Naive B cell (primary cell): ENCODE data around the gene PLPPR3. TPM values are rescaled to one million over a fixed set of nuclear protein-coding genes. Genes with fewer than 3 reads are reported as not detected.

Experiments
- ATAC-seq, 2 donors: fragments of 150-1000 bp; cut with Tn5 transposase; 2 replicates each; pipeline ENCODE4 v1.10.0; 2021; ENCODE audit warnings: low read depth in 2 of 2, mild to moderate bottlenecking in 2 of 2, moderate library complexity in 2 of 2
- DNase-seq: peaks from one replicate; pipeline ENCODE4 v3.0.0; 2022
- H3K27ac Mint-ChIP-seq, 6 donors: one replicate each; pipeline ENCODE4 v1.8.0; 2020 to 2022; ENCODE audit warnings: mild to moderate bottlenecking in 6 of 6, mixed read lengths in 6 of 6, moderate library complexity in 5 of 6, inconsistent platforms in 2 of 6
- H3K27me3 Mint-ChIP-seq, 3 donors: one replicate each; pipeline ENCODE4 v1.8.0; 2021 to 2022; ENCODE audit warnings: mixed read lengths in 3 of 3, mild to moderate bottlenecking in 1 of 3
- H3K36me3 Mint-ChIP-seq, 2 donors: one replicate each; pipeline ENCODE4 v1.8.0; 2020 to 2022; ENCODE audit warnings: mixed read lengths in 2 of 2, inconsistent platforms in 1 of 2, mild to moderate bottlenecking in 1 of 2
- H3K4me1 Mint-ChIP-seq, 3 donors: one replicate each; pipeline ENCODE4 v1.8.0; 2020 to 2022; ENCODE audit warnings: mixed read lengths in 3 of 3, inconsistent platforms in 1 of 3, mild to moderate bottlenecking in 1 of 3, moderate library complexity in 1 of 3
- H3K4me3 Mint-ChIP-seq, 8 donors: one replicate each; pipeline ENCODE4 v1.8.0; 2020 to 2022; ENCODE audit warnings: mild to moderate bottlenecking in 8 of 8, mixed read lengths in 8 of 8, moderate library complexity in 8 of 8, inconsistent platforms in 2 of 8
- H3K9me3 Mint-ChIP-seq, 7 donors: one replicate each; pipeline ENCODE4 v1.8.0; 2020 to 2022; ENCODE audit warnings: mixed read lengths in 7 of 7, mild to moderate bottlenecking in 5 of 7, inconsistent platforms in 2 of 7, moderate library complexity in 1 of 7
- polyA plus RNA-seq, 6 donors: library from polyadenylated mRNA; unstranded; fragments of 300-500 nt; fragmentation: Illumina TruSeq; gene quantifications; one replicate each; pipeline ENCODE4 v1.2.3, GENCODE V29; 2021; ENCODE audit warnings: low read depth in 6 of 6

PLPPR3 gene
- polyA plus RNA-seq, 6 donors from 2014 or later, result not detected

DNA sequence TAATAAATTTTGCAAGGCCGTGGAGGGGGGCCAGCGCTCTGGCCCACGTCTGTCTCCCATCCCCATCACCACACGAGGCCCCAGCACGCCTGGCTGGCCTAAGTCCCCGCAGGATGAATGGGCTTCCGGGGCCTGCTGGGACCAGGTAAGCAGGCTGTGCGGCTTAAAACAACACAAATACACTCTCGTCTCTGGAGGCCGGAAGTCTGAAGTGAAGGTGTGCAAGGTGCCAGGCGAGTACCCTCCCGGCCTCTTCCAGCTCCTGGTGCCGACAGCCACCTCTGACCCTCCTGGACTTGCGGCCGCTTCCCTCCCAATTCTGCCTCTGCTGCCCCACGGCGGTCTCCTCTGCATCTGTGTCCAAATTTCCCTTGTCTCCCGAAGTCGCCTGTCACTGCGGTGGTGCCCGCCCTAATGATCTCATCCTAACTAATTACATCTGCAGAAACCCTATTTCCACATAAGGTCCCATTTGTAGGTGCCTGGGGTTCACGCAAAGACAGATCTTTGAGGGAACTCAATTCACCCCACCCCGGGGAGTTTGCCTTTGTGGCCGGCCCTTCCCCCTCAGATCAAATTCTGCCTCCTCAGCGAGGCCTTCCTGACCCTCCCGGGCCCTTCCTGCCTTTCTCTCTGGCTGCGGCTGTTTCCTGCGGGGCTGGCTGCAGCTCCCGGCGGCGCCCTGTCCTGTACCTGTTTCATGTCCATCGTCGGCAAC, 32.6 kb downstream of the PLPPR3 start:
- no peak overlapping the region for H3K4me3 Mint-ChIP-seq
- no peak overlapping the region for H3K27ac Mint-ChIP-seq

DNA sequence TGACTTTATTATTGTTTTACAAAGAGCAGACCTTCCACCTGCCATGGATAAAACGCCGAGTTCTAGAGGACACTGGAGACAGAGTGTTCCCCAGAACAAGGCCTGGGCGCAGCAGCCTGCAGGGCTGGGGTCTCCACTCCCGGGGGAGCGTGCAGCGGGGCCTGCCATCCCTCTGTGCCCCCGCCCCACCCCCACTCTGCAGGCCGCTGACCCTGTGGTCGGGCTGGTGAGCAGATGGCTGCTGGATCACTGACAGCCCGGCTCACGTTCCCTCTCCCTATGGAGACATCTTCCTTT, 33.1 kb downstream of the PLPPR3 start:
- no peak overlapping the region for H3K27ac Mint-ChIP-seq
- H3K27me3 Mint-ChIP-seq, result peaks cover 0 to 28% (median 13%) of the 10 kb centered on the region in 3 donors
- DNase-seq (no peak), ATAC-seq (no peak)
- H3K9me3 Mint-ChIP-seq, result no peaks in the 10 kb centered on the region
- H3K4me1 Mint-ChIP-seq, result no peaks in the 10 kb centered on the region
- H3K4me3 Mint-ChIP-seq, result no peak overlapping the region
- H3K36me3 Mint-ChIP-seq, result no peaks in the 10 kb centered on the region

More for the DNA sequence above, 32.6 kb downstream of the PLPPR3 start:
- ATAC-seq (no peak), DNase-seq (no peak)
- no peaks in the 10 kb centered on the region for H3K36me3 Mint-ChIP-seq
- no peaks in the 10 kb centered on the region for H3K4me1 Mint-ChIP-seq
- no peaks in the 10 kb centered on the region for H3K9me3 Mint-ChIP-seq
- H3K27me3 Mint-ChIP-seq, result peaks cover 0 to 28% (median 13%) of the 10 kb centered on the region in 3 donors

DNA sequence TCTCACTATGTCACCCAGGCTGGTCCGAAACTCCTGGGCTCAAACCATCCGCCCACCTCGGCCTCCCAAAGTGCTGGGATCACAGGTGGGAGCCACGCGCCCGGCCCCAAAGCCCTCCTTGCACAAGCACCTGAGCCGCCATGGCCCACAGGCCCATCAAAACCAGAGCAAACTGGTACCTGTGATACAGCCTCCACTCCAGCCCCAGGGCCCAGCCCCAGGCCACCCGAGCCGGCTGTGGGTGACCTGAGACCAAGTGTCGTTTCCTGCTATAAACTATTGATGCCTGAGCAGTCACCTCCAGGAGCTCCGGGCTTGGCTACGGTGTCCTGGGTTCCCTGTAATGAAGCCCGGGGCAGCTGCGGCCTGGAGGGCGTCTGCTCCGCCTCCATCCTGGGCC, 34.2 kb downstream of the PLPPR3 start:
- H3K9me3 Mint-ChIP-seq, result no peaks in the 10 kb centered on the region
- H3K36me3 Mint-ChIP-seq, result no peaks in the 10 kb centered on the region
- H3K4me1 Mint-ChIP-seq, result no peaks in the 10 kb centered on the region
- no peak overlapping the region for H3K27ac Mint-ChIP-seq
- no peak for ATAC-seq
- no peak overlapping the region for H3K4me3 Mint-ChIP-seq
- no peak for DNase-seq
- peaks cover 0 to 28% (median 13%) of the 10 kb centered on the region in 3 donors for H3K27me3 Mint-ChIP-seq

DNA sequence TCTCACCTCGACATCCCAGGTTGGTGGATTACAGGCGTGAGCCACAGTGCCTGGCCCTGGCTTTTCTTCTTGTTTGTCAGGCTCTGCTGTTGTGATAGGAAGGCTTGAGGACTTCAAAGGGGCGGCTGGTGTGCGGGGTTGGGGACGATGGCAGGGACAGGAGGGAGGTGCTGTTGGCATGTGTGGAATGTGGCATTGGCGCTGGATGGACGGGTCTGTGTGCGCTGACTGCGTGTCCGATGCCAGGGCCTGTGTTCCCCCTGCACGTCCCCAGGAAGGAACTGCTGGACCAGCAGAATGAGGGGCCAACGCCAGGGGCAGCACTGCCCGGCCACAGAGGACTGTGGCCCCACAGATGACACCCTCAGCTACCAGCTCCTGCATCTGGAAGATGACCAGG, 37.2 kb downstream of the PLPPR3 start:
- Mint-ChIP-seq H3K27ac (peak overlapping the region in 1 of 6 donors; percentile 13), H3K9me3 (peaks cover 0 to 2% (median 0%) of the 10 kb centered on the region in 7 donors), H3K36me3 (no peaks in the 10 kb centered on the region), H3K4me3 (no peak overlapping the region), H3K4me1 (no peaks in the 10 kb centered on the region), H3K27me3 (peaks cover 0 to 26% (median 8%) of the 10 kb centered on the region in 3 donors)
- DNase-seq (no peak), ATAC-seq (no peak)

DNA sequence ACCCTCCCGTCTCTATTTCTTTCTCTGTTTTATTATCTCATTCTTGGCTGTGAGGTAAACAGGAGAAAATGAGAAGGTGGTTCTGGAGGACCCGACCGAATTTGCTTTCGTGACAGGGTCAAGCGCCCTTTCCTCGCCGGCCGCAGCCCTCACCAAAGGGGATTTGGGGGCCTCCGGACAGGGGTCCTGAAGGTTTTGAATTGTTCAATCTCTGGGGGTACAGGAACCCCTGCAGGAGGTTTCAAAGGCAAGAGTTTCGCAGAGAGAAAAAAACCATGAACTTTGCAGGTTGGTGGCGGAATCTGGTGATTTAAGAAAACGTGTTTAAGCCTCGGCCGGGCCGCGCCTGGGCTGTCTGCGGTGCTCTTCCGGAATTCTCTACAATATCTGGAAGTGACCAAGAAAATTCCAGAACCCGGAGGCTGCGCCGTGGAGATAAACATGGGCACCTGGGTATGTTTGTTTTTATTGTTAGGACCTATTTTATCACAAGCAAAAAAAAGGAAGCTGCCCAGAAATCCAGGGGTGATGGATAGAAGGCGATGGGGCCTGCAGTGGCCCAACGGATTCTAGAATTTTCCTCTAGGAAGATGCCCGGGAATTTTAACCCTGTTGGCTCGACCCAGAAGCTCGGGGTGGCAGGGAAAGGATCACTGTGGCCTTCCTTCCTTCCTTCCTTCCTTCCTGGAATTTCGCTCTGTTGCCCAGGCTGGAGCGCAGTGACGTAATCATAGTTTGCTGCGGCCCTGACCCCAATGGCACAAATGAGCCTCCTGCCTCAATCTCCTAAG, 38.7 kb downstream of the PLPPR3 start:
- peaks cover 0 to 2% (median 0%) of the 10 kb centered on the region in 7 donors for H3K9me3 Mint-ChIP-seq
- H3K36me3 Mint-ChIP-seq, result no peaks in the 10 kb centered on the region
- DNase-seq, result no peak

DNA sequence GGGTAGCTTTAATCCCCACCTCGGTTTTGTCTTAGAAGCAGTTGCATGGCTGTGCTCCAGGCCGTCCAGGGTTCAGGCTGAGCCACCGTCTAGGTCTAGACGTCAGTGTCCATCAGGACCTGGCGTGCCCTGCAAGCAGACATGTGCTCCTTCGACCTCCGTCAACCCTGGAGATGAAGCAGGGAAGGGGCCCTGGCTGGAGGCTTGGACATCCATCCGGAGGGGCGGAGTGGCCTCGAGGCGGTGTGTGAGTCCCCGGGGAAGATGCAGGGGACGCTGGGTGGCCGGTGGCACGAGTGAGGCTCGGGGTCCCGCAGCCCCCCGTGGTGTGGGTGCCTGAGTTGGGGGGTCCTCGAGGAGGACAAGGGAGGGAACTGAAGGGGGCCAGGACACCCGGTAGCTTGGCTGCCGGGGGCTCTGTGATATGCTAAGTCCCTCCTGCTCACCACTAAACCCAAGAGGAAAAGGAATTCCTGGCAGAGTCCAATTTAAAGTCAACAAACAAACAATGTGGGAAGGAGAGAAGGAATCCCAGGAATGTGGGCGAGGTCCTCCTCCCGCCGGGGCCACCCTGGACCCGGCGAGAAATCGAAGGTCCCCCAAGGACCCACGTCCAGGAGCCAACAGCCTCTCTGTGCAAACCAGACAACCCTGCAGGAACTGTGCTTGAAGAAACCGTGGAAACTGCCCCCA, 39.4 kb downstream of the PLPPR3 start:
- no peaks in the 10 kb centered on the region for H3K4me1 Mint-ChIP-seq
- no peak for ATAC-seq

More for the DNA sequence above, 38.7 kb downstream of the PLPPR3 start:
- peaks cover 0 to 21% (median 0%) of the 10 kb centered on the region in 3 donors for H3K27me3 Mint-ChIP-seq
- peak overlapping the region in 1 of 8 donors; percentile 10 for H3K4me3 Mint-ChIP-seq
- ATAC-seq, result no peak
- no peak overlapping the region for H3K27ac Mint-ChIP-seq
- H3K4me1 Mint-ChIP-seq, result no peaks in the 10 kb centered on the region

DNA sequence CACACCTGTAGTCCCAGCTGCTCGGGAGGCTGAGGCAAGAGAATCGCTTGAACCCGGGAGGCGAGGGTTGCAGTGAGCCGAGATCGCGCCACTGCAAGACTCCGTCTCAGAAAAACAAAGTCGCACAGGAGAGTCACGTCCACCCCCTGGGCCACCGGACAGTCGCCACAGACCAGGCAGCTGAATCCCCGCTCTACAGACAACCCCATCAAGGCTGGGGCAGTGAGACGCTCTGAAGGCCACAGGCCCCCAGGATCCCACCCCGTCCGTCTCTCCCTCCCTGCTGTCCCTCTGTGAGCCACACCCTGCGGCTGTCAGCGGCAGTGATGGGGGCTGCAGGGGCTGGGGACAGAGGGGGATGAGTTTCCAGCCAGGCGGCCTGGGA, 40.0 kb downstream of the PLPPR3 start:
- Mint-ChIP-seq H3K4me1 (no peaks in the 10 kb centered on the region), H3K9me3 (peaks cover 0 to 2% (median 0%) of the 10 kb centered on the region in 7 donors), H3K27me3 (peaks cover 0 to 17% (median 0%) of the 10 kb centered on the region in 3 donors), H3K4me3 (no peak overlapping the region), H3K36me3 (no peaks in the 10 kb centered on the region), H3K27ac (no peak overlapping the region)
- DNase-seq, result no peak
- ATAC-seq, result no peak

More for the DNA sequence above, 39.4 kb downstream of the PLPPR3 start:
- H3K4me3 Mint-ChIP-seq, result peak overlapping the region in 1 of 8 donors; percentile 10
- no peaks in the 10 kb centered on the region for H3K36me3 Mint-ChIP-seq
- H3K9me3 Mint-ChIP-seq, result peaks cover 0 to 2% (median 0%) of the 10 kb centered on the region in 7 donors
- H3K27me3 Mint-ChIP-seq, result peaks cover 0 to 17% (median 0%) of the 10 kb centered on the region in 3 donors
- H3K27ac Mint-ChIP-seq, result no peak overlapping the region
- no peak for DNase-seq

DNA sequence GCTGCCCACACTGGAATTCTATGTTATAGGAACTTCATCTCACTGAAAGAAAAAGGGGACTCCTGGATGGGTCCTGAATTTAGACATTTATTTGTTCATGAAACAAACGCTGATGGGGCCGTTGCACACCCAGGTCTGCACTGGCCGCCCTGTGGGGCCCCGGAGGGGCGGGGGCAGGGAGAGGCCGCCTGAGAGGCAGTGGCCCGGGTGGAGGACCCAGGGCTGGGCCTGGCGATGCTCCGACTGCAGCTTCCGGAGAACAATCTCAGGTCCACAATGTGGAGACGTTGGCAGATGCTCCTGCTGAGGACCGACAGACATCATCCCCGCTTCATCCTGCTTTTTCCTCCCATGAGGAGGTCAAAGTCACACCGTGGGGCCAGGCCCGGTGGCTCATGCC, 40.8 kb downstream of the PLPPR3 start:
- DNase-seq (no peak), ATAC-seq (no peak)
- Mint-ChIP-seq H3K9me3 (peaks cover 0 to 2% (median 0%) of the 10 kb centered on the region in 7 donors), H3K4me3 (no peak overlapping the region), H3K27ac (no peak overlapping the region), H3K4me1 (no peaks in the 10 kb centered on the region), H3K36me3 (no peaks in the 10 kb centered on the region), H3K27me3 (peaks cover 0 to 17% (median 0%) of the 10 kb centered on the region in 3 donors)

DNA sequence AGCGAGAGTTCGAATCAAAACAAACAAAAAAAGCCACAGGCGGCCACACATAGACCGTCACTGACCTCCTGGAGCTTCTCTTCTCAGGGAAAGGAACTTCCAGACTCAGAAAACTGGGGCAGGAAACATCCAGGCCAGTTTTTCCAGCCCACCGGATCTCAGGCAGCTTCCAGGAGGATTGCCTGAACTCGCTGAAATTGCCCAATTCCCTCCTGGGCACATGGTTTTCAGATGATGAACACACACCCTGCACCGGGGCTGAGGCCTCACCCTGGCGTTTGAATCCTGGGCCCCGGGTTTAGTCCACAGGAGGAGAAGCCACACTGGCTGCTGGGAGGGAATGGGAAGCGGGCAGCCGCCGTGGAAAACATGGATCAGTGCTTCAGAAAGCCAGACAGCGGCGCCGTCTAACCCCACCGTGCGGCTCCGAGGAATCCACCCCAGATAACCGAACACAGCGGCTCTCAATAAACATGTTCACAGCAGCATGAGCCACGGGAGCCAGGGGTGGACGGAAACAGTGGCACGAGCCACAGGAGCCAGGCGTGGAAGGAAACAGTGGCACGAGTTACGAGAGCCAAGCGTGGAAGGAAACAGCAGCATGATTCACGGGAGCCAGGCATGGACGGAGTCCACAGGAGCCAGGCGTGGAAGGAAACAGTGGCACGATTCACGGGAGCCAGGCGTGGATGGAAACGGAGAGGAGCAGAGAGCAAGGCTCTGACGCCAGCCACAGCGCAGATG, 42.7 kb downstream of the PLPPR3 start:
- H3K36me3 Mint-ChIP-seq, result no peaks in the 10 kb centered on the region
- H3K9me3 Mint-ChIP-seq, result peaks cover 0 to 2% (median 0%) of the 10 kb centered on the region in 7 donors
- H3K4me1 Mint-ChIP-seq, result no peaks in the 10 kb centered on the region
- ATAC-seq (no peak), DNase-seq (no peak)
- H3K27me3 Mint-ChIP-seq, result peaks cover 0 to 17% (median 0%) of the 10 kb centered on the region in 3 donors
- H3K4me3 Mint-ChIP-seq, result no peak overlapping the region
- H3K27ac Mint-ChIP-seq, result peak overlapping the region in 1 of 6 donors; percentile 81

DNA sequence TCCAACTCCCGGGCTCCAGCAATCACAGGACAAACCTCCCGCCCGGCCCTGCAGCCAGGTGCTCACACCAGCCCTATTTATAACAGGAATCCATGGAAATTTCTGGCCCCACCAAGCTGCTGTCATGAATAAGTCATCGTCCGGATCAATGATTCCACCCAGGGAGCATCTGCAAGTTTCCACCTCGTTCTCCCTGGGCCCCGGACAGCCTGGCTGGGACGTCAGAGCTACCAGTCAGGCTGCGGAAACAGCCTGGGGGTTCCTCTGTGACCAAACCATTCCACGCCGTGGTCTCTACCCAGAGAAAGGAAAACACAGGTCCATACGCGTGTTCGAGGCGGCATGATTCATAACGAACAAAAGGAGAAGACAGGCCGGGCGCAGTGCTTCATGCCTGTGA, 45.2 kb downstream of the PLPPR3 start:
- no peak for DNase-seq
- Mint-ChIP-seq H3K36me3 (no peaks in the 10 kb centered on the region), H3K27ac (no peak overlapping the region), H3K4me3 (no peak overlapping the region), H3K9me3 (peaks cover 0 to 2% (median 0%) of the 10 kb centered on the region in 7 donors), H3K27me3 (peaks cover 4 to 16% (median 8%) of the 10 kb centered on the region in 3 donors), H3K4me1 (no peaks in the 10 kb centered on the region)
- no peak for ATAC-seq

DNA sequence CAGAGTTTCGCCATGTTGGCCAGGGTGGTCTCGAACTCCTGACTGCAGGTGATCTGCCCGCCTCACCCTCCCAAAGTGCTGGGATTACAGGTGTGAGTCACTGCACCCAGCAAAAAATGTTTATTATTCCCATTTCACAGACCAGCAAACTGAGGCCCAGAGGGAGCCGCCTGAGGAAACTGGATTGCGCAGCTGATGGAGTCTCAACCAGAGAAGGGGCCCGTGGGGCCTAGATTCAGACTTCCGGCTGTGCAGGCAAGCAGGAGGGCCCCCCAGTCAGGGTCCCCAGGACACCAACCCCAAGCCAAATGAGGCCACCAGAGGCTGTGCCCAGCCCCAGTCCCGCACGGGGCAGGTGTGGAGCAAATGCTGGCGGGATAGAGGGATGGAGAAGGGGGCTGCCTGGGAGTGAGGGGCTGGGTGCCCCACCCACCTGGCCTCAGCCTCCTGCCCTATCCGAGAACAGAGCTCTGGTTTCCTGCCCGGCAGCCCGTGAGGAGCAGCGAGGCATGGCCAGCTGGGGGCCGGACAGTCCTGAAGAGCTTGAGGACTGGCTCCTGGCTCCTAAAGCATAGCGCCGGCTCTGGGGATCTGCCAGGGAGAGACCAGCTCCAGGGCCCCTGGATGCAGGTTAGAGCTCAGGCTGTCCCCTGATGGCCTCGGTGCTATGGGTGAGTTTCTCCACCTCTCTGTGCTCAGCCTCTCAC, 48.9 kb downstream of the PLPPR3 start:
- Mint-ChIP-seq H3K36me3 (no peaks in the 10 kb centered on the region), H3K4me1 (peaks cover 0 to 7% (median 0%) of the 10 kb centered on the region in 3 donors), H3K27ac (no peak overlapping the region), H3K4me3 (no peak overlapping the region), H3K27me3 (peaks cover 7 to 8% (median 8%) of the 10 kb centered on the region in 3 donors), H3K9me3 (no peaks in the 10 kb centered on the region)
- no peak for DNase-seq
- ATAC-seq, result no peak

DNA sequence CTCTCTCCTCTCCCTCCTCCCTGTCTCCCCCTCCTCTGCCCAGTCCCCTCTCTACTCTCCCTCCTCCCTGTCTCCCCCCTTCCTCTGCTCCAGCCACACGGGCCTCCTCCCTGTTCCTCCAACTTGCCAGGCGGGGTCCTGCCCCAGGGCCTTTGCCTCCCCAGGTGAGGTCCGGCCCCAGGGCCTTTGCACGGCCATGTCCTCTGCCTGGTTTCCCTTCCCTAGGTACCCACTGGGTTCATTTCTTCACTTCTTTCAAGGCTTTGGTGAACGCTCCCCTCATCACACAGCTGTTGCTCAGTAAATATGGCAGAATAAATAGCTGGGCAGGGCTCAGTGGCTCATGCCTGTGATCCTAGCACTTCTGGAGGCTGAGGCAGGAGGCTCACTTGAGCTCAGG, 49.7 kb downstream of the PLPPR3 start:
- H3K9me3 Mint-ChIP-seq, result no peaks in the 10 kb centered on the region
- H3K4me1 Mint-ChIP-seq, result peaks cover 0 to 7% (median 0%) of the 10 kb centered on the region in 3 donors
- peaks cover 7 to 11% (median 11%) of the 10 kb centered on the region in 3 donors for H3K27me3 Mint-ChIP-seq
- no peak overlapping the region for H3K4me3 Mint-ChIP-seq
- ATAC-seq (no peak), DNase-seq (no peak)
- peak overlapping the region in 1 of 6 donors; percentile 65 for H3K27ac Mint-ChIP-seq
- H3K36me3 Mint-ChIP-seq, result no peaks in the 10 kb centered on the region
